ENCODE data around the gene RASGRP4.
"Not testable (repeated sequence)": the region's sequence is repeated elsewhere in the genome, so short reads cannot be mapped to it uniquely, and the experiment has no call there.

The RASGRP4 gene

DNA sequence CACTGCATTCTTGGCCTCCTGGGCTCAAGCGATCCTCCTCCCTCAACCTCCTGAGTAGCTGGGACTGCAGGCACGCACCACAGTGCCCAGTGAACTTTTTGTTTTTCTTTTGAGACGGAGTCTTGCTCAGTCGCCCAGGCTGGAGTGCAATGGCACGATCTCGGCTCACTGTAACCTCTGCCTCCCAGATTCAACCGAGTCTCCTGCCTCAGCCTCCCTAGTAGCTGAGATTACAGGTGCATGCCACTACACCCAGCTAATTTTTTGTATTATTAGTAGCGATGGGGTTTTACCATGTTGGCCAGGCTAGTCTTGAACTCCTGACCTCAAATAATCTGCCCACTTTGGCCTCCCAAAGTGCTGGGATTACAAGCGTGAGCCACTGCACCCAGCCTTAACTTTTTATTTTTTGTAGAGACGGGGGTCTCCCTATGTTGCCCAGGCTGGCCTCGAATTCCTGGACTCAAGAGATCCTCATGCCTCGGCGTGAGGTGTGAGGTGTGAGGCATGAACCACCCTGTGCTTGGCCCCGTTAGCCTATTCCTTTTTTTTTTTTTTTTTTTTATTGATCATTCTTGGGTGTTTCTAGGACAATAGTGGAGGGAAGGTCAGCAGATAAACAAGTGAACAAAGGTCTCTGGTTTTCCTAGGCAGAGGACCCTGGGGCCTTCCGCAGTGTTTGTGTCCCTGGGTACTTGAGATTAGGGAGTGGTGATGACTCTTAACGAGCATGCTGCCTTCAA is 62.9 kb downstream of the RASGRP4 start:
- not testable (repeated sequence) for H3K4me3 Mint-ChIP-seq; H3K27ac Mint-ChIP-seq (ENCODE audit: low read depth); H3K9me3 Mint-ChIP-seq; H3K36me3 Mint-ChIP-seq (ENCODE audit: insufficient read depth); ATAC-seq (replicated peaks; ENCODE audit: extremely low read depth, poor library complexity, severe bottlenecking); DNase-seq (ENCODE audit: low spot score in 2 of 2)
- peaks cover 45% of the 10 kb centered on the region for H3K27me3 Mint-ChIP-seq
- H3K4me1 Mint-ChIP-seq = peaks cover 11% of the 10 kb centered on the region

DNA sequence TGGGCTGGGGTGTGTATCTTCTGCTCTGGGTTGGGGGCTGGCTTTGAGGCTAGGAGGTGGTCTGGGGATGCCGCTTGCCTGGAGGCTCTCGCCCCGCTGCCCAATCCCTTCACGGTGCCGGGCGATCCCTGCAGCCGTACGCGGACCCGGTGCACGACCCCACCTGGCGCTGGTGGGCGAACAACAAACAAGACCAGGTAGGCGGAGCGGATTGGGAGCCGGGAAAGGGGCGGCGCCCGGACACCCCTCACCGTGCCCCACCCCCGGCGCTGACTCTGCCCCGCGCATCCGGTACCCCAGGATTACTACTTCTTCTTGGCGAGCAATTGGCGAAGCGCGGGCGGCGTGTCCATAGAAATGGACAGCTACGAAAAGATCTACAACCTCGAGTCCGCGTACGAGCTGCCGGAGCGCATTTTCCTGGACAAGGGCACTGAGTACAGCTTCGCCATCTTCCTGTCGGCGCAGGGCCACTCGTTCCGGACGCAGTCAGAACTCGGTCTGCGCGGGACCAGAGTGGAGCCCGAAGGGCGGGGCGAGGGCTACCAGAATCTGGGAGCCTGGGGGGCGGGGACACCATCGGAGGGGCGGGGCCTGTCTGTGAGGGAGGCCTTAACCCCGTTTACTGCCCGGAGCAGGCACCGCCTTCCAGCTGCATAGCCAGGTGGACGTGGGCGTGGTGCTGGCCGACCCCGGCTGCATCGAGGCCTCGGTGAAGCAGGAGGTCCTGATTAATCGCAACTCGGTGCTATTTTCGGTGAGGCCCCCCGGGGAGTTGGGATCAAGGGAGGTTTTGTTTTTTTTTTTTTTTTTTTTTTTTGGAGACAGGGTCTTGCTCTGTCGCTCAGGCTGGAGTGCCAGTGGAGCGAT is 63.7 kb downstream of the RASGRP4 start:
- H3K9me3 Mint-ChIP-seq = no peaks in the 10 kb centered on the region
- peaks cover 11% of the 10 kb centered on the region for H3K4me1 Mint-ChIP-seq
- peak overlapping the region; percentile 35 for H3K27ac Mint-ChIP-seq (ENCODE audit: low read depth)
- peaks cover 37% of the 10 kb centered on the region for H3K27me3 Mint-ChIP-seq
- DNase-seq (ENCODE audit: low spot score in 2 of 2) (no peak), ATAC-seq (replicated peaks; ENCODE audit: extremely low read depth, poor library complexity, severe bottlenecking) (peak; percentile 49)
- peak overlapping the region; percentile 72 for H3K4me3 Mint-ChIP-seq
- H3K36me3 Mint-ChIP-seq (ENCODE audit: insufficient read depth) = no peaks in the 10 kb centered on the region

DNA sequence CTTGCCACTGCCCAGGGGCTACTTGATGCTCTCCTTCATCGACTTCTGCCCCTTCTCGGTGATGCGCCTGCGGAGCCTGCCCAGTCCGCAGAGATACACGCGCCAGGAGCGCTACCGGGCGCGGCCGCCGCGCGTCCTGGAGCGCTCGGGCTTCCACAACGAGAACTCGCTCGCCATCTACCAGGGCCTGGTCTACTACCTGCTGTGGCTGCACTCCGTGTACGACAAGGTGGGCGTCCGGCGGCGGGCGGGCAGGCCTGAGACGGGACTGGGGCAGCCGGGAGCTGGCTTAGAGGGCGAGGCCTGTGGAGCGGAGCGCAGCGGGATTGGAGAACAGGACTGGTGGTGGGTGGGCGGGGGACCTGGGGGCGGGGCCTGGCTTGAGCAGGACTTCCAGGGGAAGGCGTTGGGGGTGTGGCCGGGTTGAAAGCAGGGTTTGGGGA is 64.4 kb downstream of the RASGRP4 start:
- Mint-ChIP-seq H3K4me3 (peak overlapping the region; percentile 72), H3K9me3 (no peaks in the 10 kb centered on the region), H3K27me3 (peaks cover 35% of the 10 kb centered on the region), H3K27ac (ENCODE audit: low read depth) (peak overlapping the region; percentile 35), H3K4me1 (peaks cover 11% of the 10 kb centered on the region), H3K36me3 (ENCODE audit: insufficient read depth) (no peaks in the 10 kb centered on the region)
- ATAC-seq (replicated peaks; ENCODE audit: extremely low read depth, poor library complexity, severe bottlenecking) = peak; percentile 63
- no peak for DNase-seq (ENCODE audit: low spot score in 2 of 2)

DNA sequence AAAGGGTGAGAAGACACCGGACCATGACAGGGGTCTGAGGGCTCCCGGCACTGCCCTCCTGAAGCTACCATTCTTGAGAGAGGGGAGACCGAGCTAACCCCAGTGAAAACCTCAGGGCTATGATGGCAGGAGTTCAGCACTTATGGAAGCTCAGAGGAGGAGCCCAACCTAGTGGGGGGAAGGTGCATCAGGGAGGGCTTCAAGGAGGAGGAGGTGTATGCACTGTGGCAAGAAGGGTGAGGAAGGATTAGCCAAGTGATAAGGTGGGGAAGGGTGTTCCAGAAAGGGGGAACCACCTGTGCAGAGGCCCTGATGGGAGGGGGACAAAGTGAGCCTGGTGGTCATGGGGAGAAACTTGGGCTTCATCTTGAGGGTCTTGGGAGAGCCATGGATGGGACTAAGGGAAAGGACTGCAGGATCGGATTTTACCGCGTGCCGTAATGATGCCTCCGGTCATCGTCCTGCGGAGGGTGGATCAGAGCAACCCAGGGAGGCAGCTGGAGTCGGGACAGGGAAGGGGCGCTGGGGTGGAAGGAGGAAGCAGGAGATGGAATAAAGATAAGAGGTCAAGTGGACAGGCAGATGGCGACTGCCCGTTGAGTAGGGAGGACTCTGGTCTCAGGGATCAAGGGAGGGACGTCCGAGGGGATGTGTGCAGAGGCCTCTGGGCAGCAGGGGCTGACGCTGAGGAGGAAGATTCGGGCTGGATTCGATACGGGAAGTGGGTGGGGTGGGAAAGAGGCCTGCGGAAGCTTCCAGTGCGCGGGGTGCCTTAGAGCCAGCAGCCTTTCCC is 65.0 kb downstream of the RASGRP4 start:
- ATAC-seq (replicated peaks; ENCODE audit: extremely low read depth, poor library complexity, severe bottlenecking) (no peak), DNase-seq (ENCODE audit: low spot score in 2 of 2) (no peak)
- peak overlapping the region; percentile 35 for H3K27ac Mint-ChIP-seq (ENCODE audit: low read depth)
- peaks cover 35% of the 10 kb centered on the region for H3K27me3 Mint-ChIP-seq
- no peaks in the 10 kb centered on the region for H3K36me3 Mint-ChIP-seq (ENCODE audit: insufficient read depth)
- no peaks in the 10 kb centered on the region for H3K9me3 Mint-ChIP-seq
- peaks cover 11% of the 10 kb centered on the region for H3K4me1 Mint-ChIP-seq
- H3K4me3 Mint-ChIP-seq = peak overlapping the region; percentile 72

GRCh38 chr19:38360351-38360750 is 65.7 kb downstream of the RASGRP4 start:
- peaks cover 11% of the 10 kb centered on the region for H3K4me1 Mint-ChIP-seq
- no peak overlapping the region for H3K27ac Mint-ChIP-seq (ENCODE audit: low read depth)
- ATAC-seq (replicated peaks; ENCODE audit: extremely low read depth, poor library complexity, severe bottlenecking) (no peak), DNase-seq (ENCODE audit: low spot score in 2 of 2) (no peak)
- H3K36me3 Mint-ChIP-seq (ENCODE audit: insufficient read depth) = no peaks in the 10 kb centered on the region
- H3K27me3 Mint-ChIP-seq = peaks cover 36% of the 10 kb centered on the region
- no peaks in the 10 kb centered on the region for H3K9me3 Mint-ChIP-seq
- H3K4me3 Mint-ChIP-seq = peak overlapping the region; percentile 72

DNA sequence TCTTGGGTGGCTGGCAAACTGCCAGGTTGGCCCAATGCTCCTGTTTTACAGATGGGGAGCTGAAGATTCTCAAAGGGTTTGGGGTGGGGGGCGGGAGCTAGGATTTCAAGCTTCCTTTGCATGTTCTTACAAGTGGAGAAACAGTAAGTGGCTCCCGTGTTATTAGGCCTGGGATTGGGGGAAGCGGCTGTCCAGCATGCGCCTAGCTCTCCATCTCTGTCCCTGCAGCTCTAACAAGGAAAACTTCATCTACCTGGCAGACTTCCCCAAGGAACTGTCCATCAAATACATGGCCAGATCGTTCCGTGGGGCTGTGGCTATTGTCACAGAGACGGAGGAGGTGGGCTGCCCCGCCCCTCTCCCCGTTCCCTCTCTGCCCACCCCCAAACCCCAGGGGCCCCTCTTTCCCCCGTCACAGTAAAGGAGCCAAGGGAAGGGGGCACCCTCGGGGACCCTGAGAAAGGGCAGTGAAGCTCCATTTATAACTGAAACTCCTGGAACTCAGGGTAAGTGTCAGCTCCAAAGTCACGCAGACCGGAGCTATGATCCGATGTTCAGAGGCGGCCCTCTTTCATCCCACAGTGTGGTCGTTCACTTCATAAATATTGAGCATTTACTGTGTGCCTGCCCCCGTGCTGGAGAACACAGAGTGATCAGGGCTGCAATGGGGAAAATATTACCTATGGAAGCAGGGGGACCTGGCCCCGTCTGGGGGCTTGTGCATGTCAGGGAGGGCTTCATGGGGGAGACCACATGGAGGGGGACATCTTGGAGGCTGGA is 66.6 kb downstream of the RASGRP4 start:
- DNase-seq (ENCODE audit: low spot score in 2 of 2) = no peak
- Mint-ChIP-seq H3K36me3 (ENCODE audit: insufficient read depth) (no peaks in the 10 kb centered on the region), H3K4me3 (peak overlapping the region; percentile 35), H3K27ac (ENCODE audit: low read depth) (no peak overlapping the region), H3K4me1 (peaks cover 11% of the 10 kb centered on the region), H3K9me3 (no peaks in the 10 kb centered on the region), H3K27me3 (peaks cover 36% of the 10 kb centered on the region)
- ATAC-seq (replicated peaks; ENCODE audit: extremely low read depth, poor library complexity, severe bottlenecking) = no peak

Data from central memory CD8-positive, alpha-beta T cell (primary cell).